WERI-Rb-1 (cell line): Measurements from ENCODE around the gene MSX1.

Experiments
- DNase-seq: peaks from one replicate; pipeline ENCODE4 v3.0.0-alpha.2; 2020
- H3K27ac ChIP-seq: fragments of 250-450 bp; sonication (Bioruptor Pico); 2 replicates; pipeline ENCODE4 v1.5.1; 2020; ENCODE audit warnings: mild to moderate bottlenecking, moderate library complexity
- H3K27me3 ChIP-seq: fragments of 250-450 bp; sonication (Bioruptor Pico); 2 replicates; pipeline ENCODE4 v1.5.1; 2021; ENCODE audit warnings: mild to moderate bottlenecking, low read depth, moderate library complexity; ENCODE audit not compliant: insufficient read depth, severe bottlenecking
- H3K36me3 ChIP-seq: fragments of 250-450 bp; sonication (Bioruptor Pico); 2 replicates; pipeline ENCODE4 v1.5.1; 2020; ENCODE audit warnings: mild to moderate bottlenecking, moderate library complexity
- H3K4me3 ChIP-seq: 2 replicates; pipeline ENCODE4 v1.5.1; 2011; ENCODE audit warnings: low read depth, mild to moderate bottlenecking, control low read depth, low read length
- H3K9me3 ChIP-seq: fragments of 250-450 bp; sonication (Bioruptor Pico); 2 replicates; pipeline ENCODE4 v1.5.1; 2021; ENCODE audit warnings: mild to moderate bottlenecking, moderate library complexity; ENCODE audit not compliant: severe bottlenecking
- CTCF ChIP-seq: IDR thresholded peaks from 2 replicates; pipeline ENCODE4 v1.5.1; 2011; ENCODE audit warnings: low read depth, mild to moderate bottlenecking, control low read depth, inconsistent platforms, low read length

Gene MSX1

GRCh38 chr4:4849106-4849505 lies 10.4 kb upstream of the MSX1 start:
- H3K27me3 ChIP-seq = no peaks in the 10 kb centered on the region

GRCh38 chr4:4849524-4850193 lies 9.8 kb upstream of the MSX1 start:
- H3K27me3 ChIP-seq = peaks cover 3% of the 10 kb centered on the region
- H3K36me3 ChIP-seq = no peaks in the 10 kb centered on the region
- H3K27ac ChIP-seq = no peak overlapping the region
- DNase-seq = no peak
- no peaks in the 10 kb centered on the region for H3K9me3 ChIP-seq
- no peak for TF ChIP-seq CTCF
- H3K4me3 ChIP-seq = no peak overlapping the region

More at GRCh38 chr4:4849106-4849505, 10.4 kb upstream of the MSX1 start:
- Histone ChIP-seq H3K36me3 (no peaks in the 10 kb centered on the region), H3K4me3 (no peak overlapping the region), H3K9me3 (no peaks in the 10 kb centered on the region), H3K27ac (no peak overlapping the region)
- no peak for TF ChIP-seq CTCF
- no peak for DNase-seq

GRCh38 chr4:4851081-4851480 lies 8.4 kb upstream of the MSX1 start:
- H3K27ac ChIP-seq = no peak overlapping the region
- no peaks in the 10 kb centered on the region for H3K36me3 ChIP-seq
- no peak overlapping the region for H3K4me3 ChIP-seq
- peaks cover 14% of the 10 kb centered on the region for H3K27me3 ChIP-seq
- DNase-seq = no peak
- TF ChIP-seq CTCF = no peak
- H3K9me3 ChIP-seq = no peaks in the 10 kb centered on the region

GRCh38 chr4:4851906-4852305 lies 7.6 kb upstream of the MSX1 start:
- DNase-seq = no peak
- Histone ChIP-seq H3K4me3 (no peak overlapping the region), H3K36me3 (no peaks in the 10 kb centered on the region), H3K27me3 (peaks cover 21% of the 10 kb centered on the region), H3K9me3 (no peaks in the 10 kb centered on the region), H3K27ac (no peak overlapping the region)
- TF ChIP-seq CTCF = no peak

GRCh38 chr4:4852591-4853362 lies 6.7 kb upstream of the MSX1 start:
- Histone ChIP-seq H3K9me3 (no peaks in the 10 kb centered on the region), H3K27me3 (peaks cover 29% of the 10 kb centered on the region), H3K4me3 (no peak overlapping the region), H3K36me3 (no peaks in the 10 kb centered on the region), H3K27ac (no peak overlapping the region)
- DNase-seq = no peak
- no peak for TF ChIP-seq CTCF
